ENCODE measurements around the gene LRRC8B.

Gene LRRC8B

GRCh38 chr1:89609781-89610456 is 85.3 kb downstream of the LRRC8B start:
- no peak for TF ChIP-seq CTCF (IDR thresholded peaks at IDR 0.05; ENCODE audit: low read depth, low read length)
- in situ Hi-C loops (cut with HindIII; ENCODE audit: low sequenced_read_pairs): no loop called here
- DNase-seq (ENCODE audit: low read depth, low spot score): no peak
- H3K4me3 ChIP-seq (ENCODE audit: low read depth, low read length): no peak overlapping the region

GRCh38 chr1:89610457-89611011 is 85.9 kb downstream of the LRRC8B start:
- no peak for TF ChIP-seq CTCF (IDR thresholded peaks at IDR 0.05; ENCODE audit: low read depth, low read length)
- no peak for DNase-seq (ENCODE audit: low read depth, low spot score)
- no peak overlapping the region for H3K4me3 ChIP-seq (ENCODE audit: low read depth, low read length)
- in situ Hi-C loops (cut with HindIII; ENCODE audit: low sequenced_read_pairs): no loop called here

GRCh38 chr1:89611721-89612120 is 87.1 kb downstream of the LRRC8B start:
- in situ Hi-C loops (cut with HindIII; ENCODE audit: low sequenced_read_pairs): no loop called here
- TF ChIP-seq CTCF (IDR thresholded peaks at IDR 0.05; ENCODE audit: low read depth, low read length): no peak
- H3K4me3 ChIP-seq (ENCODE audit: low read depth, low read length): no peak overlapping the region
- DNase-seq (ENCODE audit: low read depth, low spot score): no peak

GRCh38 chr1:89613928-89614327 is 89.3 kb downstream of the LRRC8B start:
- in situ Hi-C loops (cut with HindIII; ENCODE audit: low sequenced_read_pairs): no loop called here
- no peak for TF ChIP-seq CTCF (IDR thresholded peaks at IDR 0.05; ENCODE audit: low read depth, low read length)

GRCh38 chr1:89615676-89616598 is 91.3 kb downstream of the LRRC8B start:
- no peak overlapping the region for H3K4me3 ChIP-seq (ENCODE audit: low read depth, low read length)
- TF ChIP-seq CTCF (IDR thresholded peaks at IDR 0.05; ENCODE audit: low read depth, low read length): peak; percentile 42
- in situ Hi-C loops (cut with HindIII; ENCODE audit: low sequenced_read_pairs): no loop called here
- no peak for DNase-seq (ENCODE audit: low read depth, low spot score)

More at GRCh38 chr1:89613928-89614327, 89.3 kb downstream of the LRRC8B start:
- H3K4me3 ChIP-seq (ENCODE audit: low read depth, low read length): no peak overlapping the region
- DNase-seq (ENCODE audit: low read depth, low spot score): no peak

- in situ Hi-C loops (cut with HindIII; ENCODE audit: low sequenced_read_pairs): no loop called here
- no peak for DNase-seq (ENCODE audit: low read depth, low spot score)
Observed at GRCh38 chr1:89616844-89617627, 92.4 kb downstream of the LRRC8B start.

More at GRCh38 chr1:89616844-89617627, 92.4 kb downstream of the LRRC8B start:
- no peak overlapping the region for H3K4me3 ChIP-seq (ENCODE audit: low read depth, low read length)
- no peak for TF ChIP-seq CTCF (IDR thresholded peaks at IDR 0.05; ENCODE audit: low read depth, low read length)

Data from astrocyte of the spinal cord (primary cell).